DMS79 (cell line): ENCODE data around the gene PPM1L.
"Not testable (repeated sequence)": the region's sequence is repeated elsewhere in the genome, so short reads cannot be mapped to it uniquely, and the experiment has no call there.

Source experiments
- DNase-seq: peaks from one replicate; lab custom pipeline; 2025; lab: John Stamatoyannopoulos, UW

The PPM1L gene

DNA sequence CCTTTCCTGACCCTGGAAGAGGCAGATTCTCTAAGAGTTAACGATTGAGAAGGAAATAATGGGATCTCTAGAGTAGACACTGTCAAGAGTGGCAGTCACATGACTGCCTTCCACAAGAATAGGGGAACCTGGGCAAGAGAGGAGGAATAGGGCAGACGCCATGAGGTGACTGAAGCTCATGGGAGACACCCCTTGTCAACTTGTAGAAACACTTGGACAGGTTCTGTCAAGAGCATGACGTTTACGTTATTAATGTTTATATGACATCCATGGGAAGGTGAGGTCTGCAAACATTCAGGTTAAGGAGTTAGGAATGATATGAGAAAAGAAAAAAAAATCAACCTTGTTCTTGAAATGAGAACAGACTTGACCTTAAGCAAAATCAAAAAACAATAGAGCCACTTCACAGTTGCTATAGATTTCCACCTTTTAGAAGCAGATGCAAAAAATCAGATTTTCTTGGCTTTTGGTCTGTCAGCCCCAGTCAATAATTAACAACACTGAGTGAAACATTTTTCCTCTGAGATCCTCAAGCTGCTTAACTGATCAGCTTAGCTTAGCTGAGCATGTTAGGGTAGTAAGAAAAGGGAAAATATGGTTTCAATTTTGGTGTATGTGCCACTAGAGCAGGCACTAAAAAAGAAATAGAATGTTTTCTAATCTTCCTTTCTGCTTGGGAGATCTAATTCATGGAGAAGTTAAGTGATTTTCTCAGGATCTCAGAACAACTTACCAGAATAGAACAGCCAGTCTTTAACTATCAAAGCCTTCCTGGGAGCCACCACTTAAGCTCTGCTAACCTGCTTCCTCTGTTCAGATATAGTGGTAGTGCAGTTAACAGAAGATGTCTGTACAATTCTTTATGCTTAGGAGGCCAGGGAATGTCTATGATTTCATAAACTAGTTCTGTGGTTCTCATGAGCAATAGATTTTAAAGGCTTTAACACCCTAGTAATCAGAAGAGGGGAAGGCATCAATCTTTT, 232.2 kb downstream of the PPM1L start:
- DNase-seq, result no peak

DNA sequence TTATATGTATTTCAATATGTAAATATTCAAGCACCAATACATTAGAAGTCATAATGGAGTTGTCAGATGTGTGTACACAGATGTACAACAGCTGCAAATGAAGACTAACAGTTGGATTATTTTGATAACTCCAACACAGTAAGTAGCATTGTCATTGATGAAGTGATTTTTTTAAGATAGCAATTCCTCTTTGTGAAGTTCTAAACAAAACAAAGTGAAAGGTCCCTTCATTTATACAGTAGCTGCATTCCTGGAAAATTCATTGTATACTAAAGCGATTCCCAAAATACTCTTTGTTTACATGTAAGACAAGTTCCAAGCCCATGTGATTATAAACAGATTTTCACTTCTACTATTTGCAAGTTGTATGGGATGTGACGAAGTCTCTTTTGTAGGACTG, 234.4 kb downstream of the PPM1L start:
- DNase-seq, result no peak

DNA sequence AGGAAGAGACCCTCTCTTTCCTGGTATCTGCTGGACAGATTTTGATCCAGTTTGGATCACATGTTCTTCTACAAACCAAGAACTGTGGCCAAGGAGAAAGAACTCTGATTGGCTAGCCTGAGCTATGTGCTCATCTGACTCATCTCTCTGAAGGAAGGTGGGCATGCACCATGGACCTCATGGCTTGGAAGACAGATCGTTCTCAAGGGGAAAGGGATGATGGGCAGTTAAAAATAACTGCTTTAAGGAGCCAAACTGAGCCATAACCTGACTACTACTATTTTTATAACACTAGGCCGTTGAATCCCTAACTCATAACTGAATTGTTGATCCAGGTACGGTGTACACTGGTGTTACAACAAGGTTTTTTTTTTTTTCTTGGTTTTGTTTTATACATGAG, 236.7 kb downstream of the PPM1L start:
- DNase-seq, result no peak

DNA sequence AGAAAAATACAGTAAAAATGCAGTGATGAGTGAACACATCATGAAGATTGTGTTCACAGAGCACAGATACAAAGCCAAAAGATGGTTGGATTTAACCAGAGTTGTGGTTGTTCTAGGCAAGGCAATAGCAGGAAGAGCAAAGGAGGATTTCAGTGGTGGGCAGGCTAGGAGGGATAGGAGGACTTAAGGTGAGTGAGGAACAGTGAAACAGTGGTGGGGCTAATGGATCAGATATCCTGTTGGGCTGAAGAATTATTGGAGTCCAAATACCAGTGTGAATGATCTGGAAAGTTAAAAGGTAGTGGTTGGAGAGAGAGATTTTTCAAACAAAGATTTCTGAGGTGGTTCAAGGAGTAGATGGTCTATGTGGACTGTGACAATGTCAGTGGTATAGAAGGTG, 240.8 kb downstream of the PPM1L start:
- no peak for DNase-seq

DNA sequence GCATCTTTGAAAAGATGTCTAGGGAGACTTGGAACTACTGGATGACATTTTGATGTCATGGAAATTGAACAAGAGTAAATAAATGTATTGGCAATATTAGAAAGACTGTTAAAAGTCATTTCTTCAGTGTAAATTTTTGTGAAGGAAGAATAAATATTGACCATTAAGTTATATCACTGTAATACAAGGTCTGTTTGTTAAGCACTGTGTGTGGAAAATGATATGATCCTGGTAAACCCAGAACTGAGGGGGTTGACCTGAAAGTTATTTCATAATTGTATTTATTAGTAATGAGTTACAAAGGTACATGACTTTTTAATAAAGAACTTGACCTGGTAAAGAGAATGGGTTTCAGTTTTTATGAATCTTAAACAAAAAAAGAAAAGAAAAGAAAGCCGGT, 242.6 kb downstream of the PPM1L start:
- no peak for DNase-seq

- no peak for DNase-seq
Observed at GRCh38 chr3:160999274-160999673, 243.2 kb downstream of the PPM1L start.

- no peak for DNase-seq
Observed at GRCh38 chr3:161008086-161008485, 252.1 kb downstream of the PPM1L start.

DNA sequence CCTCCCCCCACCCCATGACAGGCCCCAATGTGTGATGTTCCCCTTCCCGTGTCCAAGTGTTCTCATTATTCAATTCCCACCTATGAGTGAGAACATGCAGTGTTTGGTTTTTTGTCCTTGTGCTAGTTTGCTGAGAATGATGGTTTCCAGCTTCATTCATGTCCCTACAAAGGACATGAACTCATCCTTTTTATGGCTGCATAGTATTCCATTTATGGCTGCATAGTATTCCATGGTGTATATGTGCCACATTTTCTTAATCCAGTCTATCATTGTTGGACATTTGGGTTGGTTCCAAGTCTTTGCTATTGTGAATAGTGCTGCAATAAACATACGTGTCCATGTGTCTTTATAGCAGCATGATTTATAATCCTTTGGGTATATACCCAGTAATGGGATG, 254.1 kb downstream of the PPM1L start:
- DNase-seq, result not testable (repeated sequence)

DNA sequence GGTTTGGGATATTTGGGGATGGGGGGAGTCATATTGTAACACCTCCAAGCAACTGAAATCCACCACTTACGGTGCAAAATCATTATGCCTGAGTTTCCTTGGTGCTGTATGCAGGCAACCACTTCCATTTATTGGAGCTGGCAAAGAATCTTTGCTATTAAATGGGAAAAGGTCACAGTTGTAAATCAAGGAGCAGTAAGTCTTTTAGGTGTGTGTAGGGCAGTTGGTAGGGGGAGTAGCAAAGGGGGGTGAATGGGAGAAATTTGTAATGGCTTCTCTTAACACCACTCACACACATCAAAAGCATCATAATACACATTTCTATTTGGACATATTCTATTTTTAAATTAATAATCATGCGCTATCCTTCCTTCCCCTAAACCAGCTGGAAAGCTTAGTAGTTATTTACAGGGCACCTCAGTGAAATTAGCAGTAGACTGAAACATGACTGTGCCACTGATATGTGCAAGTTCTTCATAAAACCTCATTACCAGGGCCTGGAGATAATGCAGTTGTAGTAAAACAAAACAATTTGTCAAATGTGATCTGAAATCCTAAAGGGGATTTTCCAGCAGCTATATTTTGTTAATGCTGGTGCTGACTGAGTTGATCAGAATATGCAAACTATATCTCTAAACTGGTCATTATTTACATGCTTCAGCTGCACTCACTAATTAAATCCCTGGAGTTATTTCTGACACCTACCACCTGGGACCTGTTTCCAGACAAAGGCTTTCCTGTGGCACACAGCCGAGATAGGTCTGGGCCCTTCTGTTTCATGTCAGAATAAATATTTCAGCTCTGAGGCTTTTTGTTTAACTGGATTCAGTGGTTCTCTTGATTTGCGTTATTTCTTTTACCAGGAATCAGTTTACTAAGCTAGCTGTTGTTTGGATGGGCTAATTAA, 259.1 kb downstream of the PPM1L start:
- no peak for DNase-seq

DNA sequence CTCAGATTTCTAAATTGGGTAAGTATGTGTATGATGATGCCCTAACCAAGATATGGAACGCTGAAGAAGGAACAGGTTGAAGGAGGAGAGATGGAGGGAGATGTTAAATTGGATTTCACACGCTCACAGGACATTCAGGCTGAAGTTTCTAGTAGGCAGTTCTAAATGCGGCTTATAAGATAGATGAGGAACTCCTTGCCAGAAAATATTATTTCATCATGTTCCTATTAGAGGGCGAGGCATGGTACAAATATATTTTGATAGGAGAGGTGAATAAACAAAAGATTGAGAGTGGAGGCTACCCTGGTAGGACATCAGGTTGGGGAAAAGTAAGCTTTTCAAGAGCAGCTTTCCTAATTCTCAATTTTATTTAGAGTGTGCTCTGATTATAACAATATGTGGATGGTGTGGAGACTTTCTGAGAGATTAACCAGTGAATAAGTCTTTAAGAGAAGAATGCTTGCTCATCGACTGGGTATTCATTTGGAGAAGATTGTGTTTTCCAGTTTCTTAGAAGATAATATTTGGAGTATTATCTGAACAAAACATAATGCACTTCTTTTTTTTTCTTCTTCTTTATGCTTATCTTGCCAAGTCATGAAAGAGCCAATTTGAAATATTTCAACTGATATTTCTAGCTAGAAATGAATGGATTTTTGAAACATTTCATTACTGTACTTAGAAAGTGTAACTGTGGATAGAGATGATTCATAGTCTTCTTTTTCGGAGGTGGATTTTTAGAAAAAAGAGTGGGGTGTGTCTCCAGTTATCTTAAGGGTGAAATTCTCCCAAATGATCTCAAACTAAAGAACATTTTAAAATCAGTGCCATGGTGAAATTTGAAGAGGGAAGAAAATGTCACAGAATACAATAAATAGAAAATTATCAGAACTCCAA, 260.6 kb downstream of the PPM1L start:
- no peak for DNase-seq

DNA sequence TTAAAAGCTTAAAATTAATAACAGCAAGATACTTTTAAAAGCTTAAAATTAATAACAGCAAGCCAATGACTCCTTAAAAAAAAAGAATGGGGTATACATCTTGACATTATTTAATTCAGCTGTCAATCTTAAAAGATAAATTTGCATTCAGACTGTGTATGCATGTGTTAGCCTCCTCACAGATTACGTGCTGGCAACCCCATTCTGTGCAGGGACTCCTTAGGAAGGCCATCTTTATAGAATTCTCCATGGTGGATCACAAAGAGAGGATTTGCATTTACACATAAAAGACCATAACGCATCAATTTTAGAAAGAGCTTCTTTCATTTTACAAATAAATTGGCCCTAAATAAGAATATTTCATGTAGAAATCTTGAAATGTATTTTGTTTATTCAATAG, 261.9 kb downstream of the PPM1L start:
- no peak for DNase-seq

DNA sequence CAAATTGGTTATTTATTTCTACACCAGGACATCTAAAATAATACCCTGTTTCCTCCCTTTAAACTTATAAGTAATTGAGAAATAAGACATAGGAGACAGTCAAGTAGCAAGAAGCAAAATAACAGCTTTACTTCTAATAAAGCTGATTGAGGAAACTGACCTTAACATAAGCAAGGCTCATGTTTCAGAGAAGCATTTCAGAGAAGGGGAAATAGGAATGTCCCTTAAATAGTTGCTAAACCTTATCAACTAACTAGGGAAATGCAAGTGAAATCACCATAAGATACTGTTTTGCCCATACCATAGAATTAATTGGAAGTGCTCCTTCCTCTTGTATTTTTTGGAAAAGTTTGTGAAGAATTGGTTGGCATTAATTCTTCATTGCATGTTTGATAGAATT, 264.2 kb downstream of the PPM1L start:
- DNase-seq, result no peak

DNA sequence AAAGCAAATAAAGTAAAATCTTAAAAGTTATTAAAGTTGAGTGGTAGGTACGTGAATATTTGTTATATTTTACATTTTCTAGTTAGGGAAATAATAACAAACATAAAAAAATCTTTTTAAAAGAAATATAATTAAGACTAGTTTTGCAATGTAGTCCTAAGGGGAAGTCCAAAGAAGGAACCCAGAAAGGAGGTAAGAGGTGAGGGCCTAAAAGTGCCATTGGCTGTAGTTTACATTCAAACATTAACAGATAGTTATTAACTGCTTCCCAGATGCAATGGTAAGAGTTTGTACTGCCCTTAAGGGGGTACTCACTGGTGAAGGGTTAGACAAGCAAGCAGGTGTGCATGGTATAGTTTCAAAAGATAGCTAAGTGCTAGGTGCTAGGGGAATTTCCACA, 269.9 kb downstream of the PPM1L start:
- no peak for DNase-seq

DNA sequence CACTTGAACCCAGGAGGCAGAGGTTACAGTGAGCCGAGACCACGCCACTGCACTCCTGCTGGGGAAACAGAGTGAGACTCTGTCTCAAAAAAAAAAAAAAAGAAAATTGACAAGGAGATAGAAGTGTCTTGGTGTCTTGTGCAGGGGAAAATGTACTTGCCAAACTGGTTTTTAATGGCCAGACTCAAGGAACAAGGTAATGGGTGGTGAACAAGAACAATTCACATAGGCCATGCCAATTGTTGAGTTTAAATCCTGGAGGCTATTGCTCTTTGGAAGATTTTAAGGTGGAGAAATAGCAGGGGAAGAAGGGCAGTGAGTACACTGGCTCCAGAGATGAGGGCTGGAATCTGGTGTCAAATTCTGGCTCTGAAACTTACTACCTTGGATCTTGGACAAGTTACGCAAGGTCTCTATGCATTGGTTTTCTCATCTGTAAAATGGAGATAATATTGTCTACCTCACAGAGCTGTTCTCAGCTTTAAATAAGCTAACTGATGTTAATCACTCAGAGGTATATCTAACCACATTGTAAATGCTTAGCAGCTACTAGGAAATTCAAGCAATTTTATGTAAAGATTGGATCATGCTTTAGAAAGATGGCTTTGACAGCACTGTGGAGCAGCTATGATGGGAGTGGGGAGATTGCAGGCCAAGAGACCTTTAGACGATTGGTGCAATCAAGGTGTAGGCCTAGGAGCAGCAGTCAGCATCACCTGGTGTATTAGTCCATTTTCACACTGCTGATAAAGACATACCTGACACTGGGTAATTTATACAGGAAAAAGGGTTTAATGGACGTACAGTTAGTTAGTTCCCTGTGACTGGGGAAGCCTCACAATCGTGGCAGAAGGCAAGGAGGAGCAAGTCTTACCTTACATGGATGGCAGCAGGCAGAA, 270.8 kb downstream of the PPM1L start:
- DNase-seq, result no peak

DNA sequence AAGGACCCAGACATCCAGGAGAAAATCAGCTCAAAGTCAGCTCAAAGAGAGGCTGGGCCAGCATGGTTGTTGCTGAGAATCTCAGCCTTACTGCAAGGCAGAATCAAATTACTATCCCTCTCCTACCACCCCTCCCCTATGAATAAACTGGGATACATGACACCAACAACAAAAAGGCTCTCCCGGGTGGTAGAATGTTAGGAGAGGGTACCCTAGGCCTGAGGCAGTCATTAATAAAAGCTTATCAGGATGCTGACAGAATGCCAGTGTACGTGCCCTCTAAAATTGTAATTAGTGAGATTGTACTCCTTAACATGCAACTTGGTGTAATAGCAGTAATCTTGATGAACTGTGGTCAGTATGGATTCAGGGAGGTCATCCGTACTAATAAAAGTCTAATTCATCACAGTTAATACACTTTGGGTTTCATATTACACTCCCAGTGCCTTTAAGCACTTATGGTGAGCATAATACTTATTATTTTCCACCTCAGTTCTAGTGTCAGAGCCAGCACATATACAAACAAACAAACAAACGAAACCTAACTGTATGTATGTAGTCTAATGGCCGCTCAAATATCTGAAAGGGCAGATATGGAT, 272.6 kb downstream of the PPM1L start:
- no peak for DNase-seq

- DNase-seq, result no peak
Observed at GRCh38 chr3:161031134-161031533, 275.1 kb downstream of the PPM1L start.

- DNase-seq, result not testable (repeated sequence)
Observed at GRCh38 chr3:161034913-161035550, 279.0 kb downstream of the PPM1L start.

DNA sequence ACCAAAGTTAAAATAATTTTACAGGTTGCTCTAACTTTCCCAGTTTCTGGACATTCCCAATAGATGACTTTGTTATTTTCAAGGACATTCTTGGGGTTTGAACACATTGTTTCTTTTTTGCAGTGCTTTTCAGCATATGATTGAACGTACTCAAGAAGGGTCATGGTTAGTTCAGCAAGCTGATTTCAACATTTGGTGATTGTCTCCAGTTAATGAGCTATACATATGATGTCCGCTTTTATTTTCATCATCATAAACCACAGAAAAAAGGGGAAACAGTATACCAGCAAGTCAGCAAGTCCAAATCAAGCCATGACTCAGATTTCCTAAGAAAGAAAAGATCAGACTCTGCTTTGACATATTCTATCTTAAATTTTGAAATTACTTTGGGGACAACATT, 279.7 kb downstream of the PPM1L start:
- no peak for DNase-seq

DNA sequence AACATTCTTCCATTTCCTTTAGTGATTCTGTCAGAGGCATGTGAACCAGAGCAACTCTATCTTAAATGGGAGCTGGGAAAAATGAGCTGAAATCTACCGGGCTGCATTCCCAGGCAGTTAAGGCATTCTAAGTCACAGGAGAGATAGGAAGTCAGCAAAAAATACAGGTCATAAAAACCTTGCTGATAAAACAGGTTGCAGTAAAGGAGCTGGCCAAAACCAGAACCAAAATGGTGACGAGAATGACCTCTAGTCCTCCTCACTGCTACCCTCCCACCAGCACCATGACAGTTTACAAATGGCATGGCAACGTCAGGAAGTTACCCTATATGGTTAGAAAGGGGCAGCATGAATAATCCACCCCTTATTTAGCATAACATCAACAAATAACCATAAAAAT, 282.7 kb downstream of the PPM1L start:
- no peak for DNase-seq

- DNase-seq, result no peak
Observed at GRCh38 chr3:161042023-161042501, 286.0 kb downstream of the PPM1L start.
